K562 (cell line): ENCODE measurements around the gene MRFAP1. TPM values are rescaled to one million over a fixed set of nuclear protein-coding genes. Genes with fewer than 3 reads are reported as not detected.

Experiments used
- ATF1 ChIP-seq, 2 experiments: fragments of 450-650 bp in 1 of 2; IDR thresholded peaks; 2 replicates each; pipeline ENCODE4 v1.6.1; 2016; ENCODE audit warnings: missing compliant biosample characterization in 1 of 2, missing genetic modification characterization in 1 of 2
- BACH1 ChIP-seq: fragments of 200-800 bp; sonication (Bioruptor generic); IDR thresholded peaks from 2 replicates; pipeline ENCODE4 v1.6.1; 2016; ENCODE audit warnings: missing genetic modification characterization, missing compliant biosample characterization
- CREB3L1 ChIP-seq: fragments of 450-650 bp; IDR thresholded peaks from 2 replicates; pipeline ENCODE4 v1.6.1; 2014; ENCODE audit warnings: low read depth, mild to moderate bottlenecking, moderate library complexity, borderline replicate concordance
- E2F8 ChIP-seq: fragments of 450-650 bp; IDR thresholded peaks from 2 replicates; pipeline ENCODE4 v1.7.1; 2018; ENCODE audit warnings: mild to moderate bottlenecking, low read depth; ENCODE audit not compliant: partially characterized antibody
- EP400 ChIP-seq: fragments of 450-650 bp; IDR thresholded peaks from 2 replicates; pipeline ENCODE4 v1.6.1; 2017; ENCODE audit warnings: antibody characterized with exemption, mild to moderate bottlenecking, moderate library complexity
- ESRRA ChIP-seq: fragments of 450-650 bp; IDR thresholded peaks from 2 replicates; pipeline ENCODE4 v1.6.1; 2014; ENCODE audit warnings: low read depth, mild to moderate bottlenecking, moderate library complexity, borderline replicate concordance
- EZH2 ChIP-seq: IDR thresholded peaks from 2 replicates; pipeline ENCODE4 v1.6.1; 2012; ENCODE audit warnings: low read depth, mild to moderate bottlenecking, inconsistent platforms, low read length, borderline replicate concordance
- FIP1L1 ChIP-seq: fragments of 200-400 bp; formaldehyde crosslinking; IDR thresholded peaks from 2 replicates; pipeline ENCODE4 v1.6.1; 2018; ENCODE audit warnings: mild to moderate bottlenecking, low read depth, low read length; ENCODE audit not compliant: poor library complexity, severe bottlenecking
- GATAD2A ChIP-seq: fragments of 450-650 bp; IDR thresholded peaks from 2 replicates; pipeline ENCODE4 v1.6.1; 2017
- JUN ChIP-seq, 2 experiments: sonication (generic) in 1 of 2; formaldehyde crosslinking in 1 of 2; IDR thresholded peaks; 2 replicates each; pipeline versions ENCODE4 v1.6.1 to v1.8.0; 2012 to 2022; ENCODE audit warnings: borderline replicate concordance in 2 of 2, mild to moderate bottlenecking in 2 of 2, improper control_type of control experiment in 1 of 2, low read depth in 1 of 2, low read length in 1 of 2, missing genetic modification reagents in 1 of 2
- JUND ChIP-seq, 2 experiments: IDR thresholded peaks; 2 replicates in 1 of 2; 3 replicates in 1 of 2; pipeline ENCODE4 v1.6.1; 2011; ENCODE audit warnings: borderline replicate concordance in 2 of 2, low read depth in 2 of 2, low read length in 2 of 2, improper control_type of control experiment in 1 of 2, missing biosample characterization in 1 of 2, missing genetic modification characterization in 1 of 2, missing genetic modification reagents in 1 of 2
- MCM2 ChIP-seq: fragments of 450-650 bp; IDR thresholded peaks from 2 replicates; pipeline ENCODE4 v1.6.1; 2017; ENCODE audit warnings: low read depth, mild to moderate bottlenecking
- MED1 ChIP-seq: sonication (generic); formaldehyde crosslinking; IDR thresholded peaks from 2 replicates; pipeline ENCODE4 v1.8.1; 2023; ENCODE audit warnings: missing genetic modification reagents, borderline replicate concordance
- NFATC3 ChIP-seq: fragments of 450-650 bp; IDR thresholded peaks from 2 replicates; pipeline ENCODE4 v1.6.1; 2017; ENCODE audit warnings: mild to moderate bottlenecking
- RBM14 ChIP-seq: fragments of 200-400 bp; formaldehyde crosslinking; IDR thresholded peaks from 2 replicates; pipeline ENCODE4 v1.6.1; 2018; ENCODE audit warnings: low read depth, mild to moderate bottlenecking, low read length, moderate library complexity, borderline replicate concordance; ENCODE audit not compliant: insufficient read depth
- SMARCA5 ChIP-seq: fragments of 450-650 bp; IDR thresholded peaks from 2 replicates; pipeline ENCODE4 v1.6.1; 2016
- SMC3 ChIP-seq: conservative IDR thresholded peaks from 2 replicates; pipeline ENCODE4 v1.6.1; 2011; ENCODE audit warnings: low read depth, low read length, improper control_type of control experiment; ENCODE audit not compliant: insufficient read depth
- THRAP3 ChIP-seq: fragments of 450-650 bp; IDR thresholded peaks from 2 replicates; pipeline ENCODE4 v1.6.1; 2016; ENCODE audit warnings: mild to moderate bottlenecking, inconsistent platforms, borderline replicate concordance
- ZNF133 ChIP-seq: fragments of 250-450 bp; sonication (Bioruptor Pico); IDR thresholded peaks from 2 replicates; pipeline ENCODE4 v1.4.0; 2020; ENCODE audit warnings: mild to moderate bottlenecking
- ZNF398 ChIP-seq: fragments of 250-450 bp; sonication (Bioruptor Pico); IDR thresholded peaks from 2 replicates; pipeline ENCODE4 v1.8.0; 2021; ENCODE audit warnings: moderate library complexity, mild to moderate bottlenecking, inconsistent platforms
- polyA plus RNA-seq, 8 experiments: library from polyadenylated mRNA; depleted of rRNA in 4 of 8; stranded (reverse) in 5 of 8; unstranded in 3 of 8; fragments of >200 nt; fragmentation: Nextera tagmentation in 2 of 8; fragmentation: Illumina TruSeq in 1 of 8; extraction: Ambion mirVana in 2 of 8; extraction: Trizol in 1 of 8; gene quantifications; 2 replicates each; pipeline versions ENCODE4 v1.2.1 to v1.2.3, GENCODE V29; 2011 to 2014; ENCODE audit warnings: inconsistent platforms in 1 of 8, missing spikeins in 1 of 8
- total RNA-seq, 7 experiments: library from RNA; depleted of rRNA in 6 of 7; stranded (reverse); fragments of >200 nt in 6 of 7; fragmentation: Illumina TruSeq in 2 of 7; extraction: Trizol in 2 of 7; gene quantifications; 2 replicates each; pipeline versions ENCODE4 v1.2.1 to v1.2.3, GENCODE V29; 2011 to 2021; ENCODE audit warnings: low replicate concordance in 1 of 7
- TF ChIP-seq, protein P1 (sequence below): fragments of 450-650 bp; IDR thresholded peaks from 2 replicates; pipeline ENCODE4 v1.6.1; 2016; ENCODE audit warnings: missing biosample characterization, missing genetic modification characterization

Gene MRFAP1
- total and polyA plus RNA-seq, 9 of the 15 experiments (the other 6 are each of a cell fraction or from before 2014, with no cell fraction given), result 46.0 to 270 (median 151) TPM

GRCh38 chr4:6681191-6681590, 40.7 kb downstream of the MRFAP1 start (continued):
- TF ChIP-seq ESRRA (no peak), EP400 (no peak), THRAP3 (no peak), ATF1 (CRISPR knock-in tag; IDR thresholded peaks at IDR 0.05) (no peak), ATF1 (tag; IDR thresholded peaks at IDR 0.05) (peak; percentile 35; the same call in 1 of the 2 replicates), MED1 (CRISPR knock-in tag) (no peak), JUND (IDR thresholded peaks at IDR 0.05; ENCODE audit: borderline replicate concordance, low read depth, low read length) (0 out of 2 replicates have a peak, but pooled peaks have one; percentile 45), JUND (tag; IDR thresholded peaks at IDR 0.05; ENCODE audit: borderline replicate concordance, low read depth, low read length) (no peak; the same call in 2 of the 3 replicates), JUN (IDR thresholded peaks at IDR 0.05; ENCODE audit: borderline replicate concordance, low read depth, low read length) (0 out of 2 replicates have a peak, but pooled peaks have one; percentile 24), JUN (CRISPR knock-in tag; IDR thresholded peaks at IDR 0.05; ENCODE audit: borderline replicate concordance) (no peak), RBM14 (no peak), ZNF133 (no peak), EZH2 (no peak), CREB3L1 (no peak), SMARCA5 (no peak), GATAD2A (no peak), ZNF398 (CRISPR knock-in tag) (no peak), NFATC3 (no peak), BACH1 (tag) (no peak), E2F8 (no peak), MCM2 (no peak), FIP1L1 (no peak), SMC3 (peak; percentile 30; the same call in 1 of the 2 replicates)
- TF ChIP-seq, protein P1, sequence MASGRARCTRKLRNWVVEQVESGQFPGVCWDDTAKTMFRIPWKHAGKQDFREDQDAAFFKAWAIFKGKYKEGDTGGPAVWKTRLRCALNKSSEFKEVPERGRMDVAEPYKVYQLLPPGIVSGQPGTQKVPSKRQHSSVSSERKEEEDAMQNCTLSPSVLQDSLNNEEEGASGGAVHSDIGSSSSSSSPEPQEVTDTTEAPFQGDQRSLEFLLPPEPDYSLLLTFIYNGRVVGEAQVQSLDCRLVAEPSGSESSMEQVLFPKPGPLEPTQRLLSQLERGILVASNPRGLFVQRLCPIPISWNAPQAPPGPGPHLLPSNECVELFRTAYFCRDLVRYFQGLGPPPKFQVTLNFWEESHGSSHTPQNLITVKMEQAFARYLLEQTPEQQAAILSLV (tag), result no peak
